Endodermal cell (in vitro differentiated cells): Measurements from ENCODE around the gene CENPT. TPM values are rescaled to one million over a fixed set of nuclear protein-coding genes. Genes with fewer than 3 reads are reported as not detected.
A peak's percentile ranks its signal among the peaks of the same experiment; 100 is the strongest.

Source experiments
- DNase-seq: peaks from one replicate; pipeline ENCODE4 v3.0.0-alpha.2; 2017
- H3K27ac ChIP-seq: 2 replicates; pipeline ENCODE4 v1.5.1; 2013; ENCODE audit warnings: mild to moderate bottlenecking, low read depth, low read length, moderate library complexity
- H3K27me3 ChIP-seq: 2 replicates; pipeline ENCODE4 v1.6.1; 2013; ENCODE audit warnings: mild to moderate bottlenecking, low read length, moderate library complexity; ENCODE audit not compliant: insufficient read depth, control insufficient read depth, poor library complexity, severe bottlenecking
- H3K36me3 ChIP-seq: 2 replicates; pipeline ENCODE4 v1.7.0; 2013; ENCODE audit warnings: mild to moderate bottlenecking, low read length, moderate library complexity; ENCODE audit not compliant: control insufficient read depth, insufficient read depth
- H3K4me1 ChIP-seq: one replicate; pipeline ENCODE4 v1.7.0; 2013; ENCODE audit warnings: low read length; ENCODE audit not compliant: control insufficient read depth, insufficient read depth
- H3K4me3 ChIP-seq: 2 replicates; pipeline ENCODE4 v1.5.1; 2013; ENCODE audit warnings: mild to moderate bottlenecking, low read length, moderate library complexity
- H3K9ac ChIP-seq: 2 replicates; pipeline ENCODE4 v1.6.1; 2013; ENCODE audit warnings: mild to moderate bottlenecking, low read length, moderate library complexity; ENCODE audit not compliant: poor library complexity, severe bottlenecking; ENCODE audit errors: extremely low read depth
- H3K9me3 ChIP-seq: 2 replicates; pipeline ENCODE4 v1.6.1; 2013; ENCODE audit warnings: mild to moderate bottlenecking, low read length, moderate library complexity; ENCODE audit not compliant: control insufficient read depth
- H3K27ac Mint-ChIP-seq: 2 replicates; pipeline ENCODE4 v1.8.0; 2020; ENCODE audit warnings: mixed read lengths
- H3K27me3 Mint-ChIP-seq: 2 replicates; pipeline ENCODE4 v1.8.0; 2021; ENCODE audit warnings: mild to moderate bottlenecking, mixed read lengths; ENCODE audit not compliant: insufficient read depth
- H3K36me3 Mint-ChIP-seq: 2 replicates; pipeline ENCODE4 v1.8.0; 2020; ENCODE audit warnings: low read depth, mixed read lengths
- H3K4me1 Mint-ChIP-seq: 2 replicates; pipeline ENCODE4 v1.8.0; 2020; ENCODE audit warnings: mixed read lengths
- H3K4me3 Mint-ChIP-seq: 2 replicates; pipeline ENCODE4 v1.8.0; 2020; ENCODE audit warnings: mild to moderate bottlenecking, moderate library complexity, mixed read lengths
- H3K9me3 Mint-ChIP-seq: 2 replicates; pipeline ENCODE4 v1.8.0; 2020; ENCODE audit warnings: mild to moderate bottlenecking, mixed read lengths
- CTCF ChIP-seq: fragments of 200-600 bp; sonication (generic); conservative IDR thresholded peaks from 2 replicates; pipeline ENCODE4 v1.5.0; 2021; ENCODE audit warnings: antibody characterized with exemption, mild to moderate bottlenecking
- WGBS, 2 experiments: methylation state at CpG; one replicate each; pipeline versions ENCODE4 v1.1.5 to v1.1.7; 2013; ENCODE audit warnings: missing lambda C conversion rate in 2 of 2, mixed read lengths in 1 of 2; ENCODE audit not compliant: insufficient coverage in 1 of 2, insufficient read length in 1 of 2; 5-methylcytosine and 5-hydroxymethylcytosine counted together
- total RNA-seq, 2 donors: library from RNA; stranded (reverse); fragmentation: NEBNext Ultra II Directional in 1 of 2; extraction: Animal tissue kit (Norgen Biotek cat#: 25700) in 1 of 2; gene quantifications; 2 replicates in 1 of 2; 3 replicates in 1 of 2; pipeline ENCODE4 v1.2.1, GENCODE V29; 2021

The CENPT gene
- total RNA-seq, 2 donors from 2014 or later, result 43.7 to 57.2 TPM

- Histone ChIP-seq H3K27ac (no peak overlapping the region), H3K4me1 (no peaks in the 10 kb centered on the region), H3K36me3 (peaks cover 44% of the 10 kb centered on the region), H3K9me3 (no peaks in the 10 kb centered on the region), H3K9ac (no peak overlapping the region), H3K27me3 (no peaks in the 10 kb centered on the region), H3K4me3 (no peak overlapping the region)
- no peak for DNase-seq
- Mint-ChIP-seq H3K36me3 (peaks cover 31% of the 10 kb centered on the region), H3K4me1 (peaks cover 11% of the 10 kb centered on the region), H3K9me3 (no peaks in the 10 kb centered on the region), H3K27me3 (no peaks in the 10 kb centered on the region), H3K4me3 (no peak overlapping the region), H3K27ac (no peak overlapping the region)
- 88 to 96% methylated on average over 4 of the region's 4 CpGs for WGBS, 2 experiments
- TF ChIP-seq CTCF, result no peak
Observed at GRCh38 chr16:67828651-67829050, 18.8 kb downstream of the CENPT start.

DNA sequence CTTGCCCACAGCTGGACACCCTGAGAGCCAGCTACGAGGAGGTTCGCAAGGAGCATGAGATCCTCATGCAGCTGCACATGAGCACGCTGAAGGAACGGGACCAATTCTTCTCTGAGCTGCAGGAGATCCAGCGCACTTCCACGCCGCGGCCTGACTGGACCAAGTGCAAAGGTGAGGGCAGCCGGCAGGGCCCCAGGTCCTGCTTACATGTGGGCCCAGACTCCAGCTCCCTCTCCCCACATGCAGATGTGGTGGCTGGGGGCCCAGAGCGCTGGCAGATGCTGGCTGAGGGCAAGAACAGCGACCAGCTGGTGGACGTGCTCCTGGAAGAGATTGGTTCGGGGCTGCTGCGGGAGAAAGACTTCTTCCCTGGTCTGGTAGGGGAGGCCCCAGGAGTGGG, 21.6 kb downstream of the CENPT start:
- no peak for DNase-seq
- Mint-ChIP-seq H3K4me3 (no peak overlapping the region), H3K4me1 (peaks cover 4% of the 10 kb centered on the region), H3K27me3 (no peaks in the 10 kb centered on the region), H3K27ac (no peak overlapping the region), H3K9me3 (no peaks in the 10 kb centered on the region), H3K36me3 (peaks cover 19% of the 10 kb centered on the region)
- no peak for TF ChIP-seq CTCF
- H3K27me3 ChIP-seq, result no peaks in the 10 kb centered on the region
- H3K4me3 ChIP-seq, result no peak overlapping the region
- H3K4me1 ChIP-seq, result no peaks in the 10 kb centered on the region
- 95 to 98% methylated on average over 8 to 14 of the region's 14 CpGs for WGBS, 2 experiments
- peaks cover 32% of the 10 kb centered on the region for H3K36me3 ChIP-seq
- no peak overlapping the region for H3K9ac ChIP-seq
- no peak overlapping the region for H3K27ac ChIP-seq
- no peaks in the 10 kb centered on the region for H3K9me3 ChIP-seq

GRCh38 chr16:67825119-67825518, 22.4 kb downstream of the CENPT start:
- Mint-ChIP-seq H3K4me3 (no peak overlapping the region), H3K27ac (peak overlapping the region; percentile 42), H3K4me1 (peaks cover 4% of the 10 kb centered on the region), H3K9me3 (no peaks in the 10 kb centered on the region), H3K36me3 (peaks cover 12% of the 10 kb centered on the region), H3K27me3 (no peaks in the 10 kb centered on the region)
- Histone ChIP-seq H3K27ac (no peak overlapping the region), H3K4me1 (no peaks in the 10 kb centered on the region), H3K9ac (no peak overlapping the region), H3K27me3 (no peaks in the 10 kb centered on the region), H3K36me3 (peaks cover 24% of the 10 kb centered on the region), H3K9me3 (no peaks in the 10 kb centered on the region), H3K4me3 (no peak overlapping the region)
- 85 to 94% methylated on average over 4 to 8 of the region's 8 CpGs for WGBS, 2 experiments
- peak; percentile 57 for DNase-seq
- TF ChIP-seq CTCF, result no peak
